ENCODE data around the gene DPPA4.
"Not testable (repeated sequence)": the region's sequence is repeated elsewhere in the genome, so short reads cannot be mapped to it uniquely, and the experiment has no call there.

Gene DPPA4

GRCh38 chr3:109363634-109364033, 26.3 kb upstream of the DPPA4 start:
- no peaks in the 10 kb centered on the region for H3K9me3 ChIP-seq (ENCODE audit: low read length)
- H3K79me2 ChIP-seq (ENCODE audit: insufficient read depth, low read length), result no peaks in the 10 kb centered on the region
- H3K27me3 ChIP-seq (ENCODE audit: insufficient read depth, low read length), result no peaks in the 10 kb centered on the region
- H3K9ac ChIP-seq (ENCODE audit: low read length), result no peak overlapping the region
- no peak overlapping the region for H3K27ac ChIP-seq (ENCODE audit: low read depth, low read length, poor library complexity, severe bottlenecking)
- H3K36me3 ChIP-seq (ENCODE audit: insufficient read depth, low read length), result no peaks in the 10 kb centered on the region
- H3K4me3 ChIP-seq (ENCODE audit: low read depth, low read length, poor library complexity, severe bottlenecking), result no peak overlapping the region
- H3K4me1 ChIP-seq (ENCODE audit: insufficient read depth, low read length, severe bottlenecking), result no peaks in the 10 kb centered on the region
- H3K9me2 ChIP-seq (ENCODE audit: low read depth, low read length), result no peaks in the 10 kb centered on the region
- no peaks in the 10 kb centered on the region for H3F3A ChIP-seq (ENCODE audit: insufficient read depth, low read length)
- H2AFZ ChIP-seq (ENCODE audit: low read length), result no peak overlapping the region
- no peak overlapping the region for H3K4me2 ChIP-seq (ENCODE audit: low read length)
- TF ChIP-seq CTCF (IDR thresholded peaks at IDR 0.05; ENCODE audit: low read length), result no peak
- no peaks in the 10 kb centered on the region for H4K20me1 ChIP-seq (ENCODE audit: insufficient read depth, low read length)

GRCh38 chr3:109362823-109363222, 25.5 kb upstream of the DPPA4 start:
- Histone ChIP-seq H2AFZ (ENCODE audit: low read length) (no peak overlapping the region), H4K20me1 (ENCODE audit: insufficient read depth, low read length) (no peaks in the 10 kb centered on the region), H3K27me3 (ENCODE audit: insufficient read depth, low read length) (no peaks in the 10 kb centered on the region), H3K4me2 (ENCODE audit: low read length) (no peak overlapping the region), H3K9me2 (ENCODE audit: low read depth, low read length) (no peaks in the 10 kb centered on the region), H3K4me1 (ENCODE audit: insufficient read depth, low read length, severe bottlenecking) (no peaks in the 10 kb centered on the region), H3K27ac (ENCODE audit: low read depth, low read length, poor library complexity, severe bottlenecking) (no peak overlapping the region), H3K4me3 (ENCODE audit: low read depth, low read length, poor library complexity, severe bottlenecking) (no peak overlapping the region), H3F3A (ENCODE audit: insufficient read depth, low read length) (no peaks in the 10 kb centered on the region), H3K79me2 (ENCODE audit: insufficient read depth, low read length) (no peaks in the 10 kb centered on the region), H3K36me3 (ENCODE audit: insufficient read depth, low read length) (no peaks in the 10 kb centered on the region), H3K9me3 (ENCODE audit: low read length) (no peaks in the 10 kb centered on the region), H3K9ac (ENCODE audit: low read length) (no peak overlapping the region)
- TF ChIP-seq CTCF (IDR thresholded peaks at IDR 0.05; ENCODE audit: low read length) (no peak), EZH2 (IDR thresholded peaks at IDR 0.05; ENCODE audit: borderline replicate concordance, low read length) (no peak)

- H3K4me2 ChIP-seq (ENCODE audit: low read length); H2AFZ ChIP-seq (ENCODE audit: low read length); H3K9me2 ChIP-seq (ENCODE audit: low read depth, low read length); H3F3A ChIP-seq (ENCODE audit: insufficient read depth, low read length); H3K36me3 ChIP-seq (ENCODE audit: insufficient read depth, low read length); H3K27me3 ChIP-seq (ENCODE audit: insufficient read depth, low read length); H3K27ac ChIP-seq (ENCODE audit: low read depth, low read length, poor library complexity, severe bottlenecking); H3K4me3 ChIP-seq (ENCODE audit: low read depth, low read length, poor library complexity, severe bottlenecking); H4K20me1 ChIP-seq (ENCODE audit: insufficient read depth, low read length); H3K9me3 ChIP-seq (ENCODE audit: low read length); H3K4me1 ChIP-seq (ENCODE audit: insufficient read depth, low read length, severe bottlenecking); H3K9ac ChIP-seq (ENCODE audit: low read length); H3K79me2 ChIP-seq (ENCODE audit: insufficient read depth, low read length): not testable (repeated sequence)
These were observed 21.5 kb upstream of the DPPA4 start for GRCh38 chr3:109358809-109359208.

GRCh38 chr3:109356442-109357155, 19.3 kb upstream of the DPPA4 start:
- Histone ChIP-seq H4K20me1 (ENCODE audit: insufficient read depth, low read length) (no peaks in the 10 kb centered on the region), H3K9me2 (ENCODE audit: low read depth, low read length) (no peaks in the 10 kb centered on the region), H3K4me1 (ENCODE audit: insufficient read depth, low read length, severe bottlenecking) (no peaks in the 10 kb centered on the region), H3K9me3 (ENCODE audit: low read length) (no peaks in the 10 kb centered on the region), H3K4me2 (ENCODE audit: low read length) (no peak overlapping the region), H3K9ac (ENCODE audit: low read length) (no peak overlapping the region), H3K36me3 (ENCODE audit: insufficient read depth, low read length) (no peaks in the 10 kb centered on the region), H3K27me3 (ENCODE audit: insufficient read depth, low read length) (no peaks in the 10 kb centered on the region), H2AFZ (ENCODE audit: low read length) (no peak overlapping the region), H3K27ac (ENCODE audit: low read depth, low read length, poor library complexity, severe bottlenecking) (no peak overlapping the region), H3K4me3 (ENCODE audit: low read depth, low read length, poor library complexity, severe bottlenecking) (no peak overlapping the region), H3F3A (ENCODE audit: insufficient read depth, low read length) (no peaks in the 10 kb centered on the region), H3K79me2 (ENCODE audit: insufficient read depth, low read length) (no peaks in the 10 kb centered on the region)
- TF ChIP-seq CTCF (IDR thresholded peaks at IDR 0.05; ENCODE audit: low read length) (no peak), EZH2 (IDR thresholded peaks at IDR 0.05; ENCODE audit: borderline replicate concordance, low read length) (no peak)

Data from OCI-LY1 (cell line).